Peyer's patch (tissue), 4 donors: Measurements from ENCODE around the gene SLC16A2.

ENCODE experiments used
- CTCF ChIP-seq, 6 experiments: fragments of 450-650 bp in 4 of 6; fragments of 200-600 bp in 2 of 6; sonication (generic) in 1 of 6; IDR thresholded peaks; one replicate each; pipeline ENCODE4 v1.5.1; 2017 to 2019; ENCODE audit warnings: antibody characterized with exemption in 6 of 6, mild to moderate bottlenecking in 3 of 6, moderate library complexity in 1 of 6
- POLR2A ChIP-seq, 2 donors: fragments of 450-650 bp; IDR thresholded peaks; one replicate each; pipeline ENCODE4 v1.5.1; 2017; ENCODE audit warnings: antibody characterized with exemption in 2 of 2, mild to moderate bottlenecking in 2 of 2, moderate library complexity in 2 of 2

GRCh38 chrX:74545880-74546523 is 124.7 kb downstream of the SLC16A2 start:
- TF ChIP-seq CTCF (IDR thresholded peaks at IDR 0.05) = no peak
- no peak for TF ChIP-seq POLR2A (IDR thresholded peaks at IDR 0.05)
